ENCODE data around the gene MAN2C1.

- TF ChIP-seq SUZ12 (IDR thresholded peaks at IDR 0.05; ENCODE audit: extremely low read depth, insufficient read depth, insufficient read length) (no peak), ZNF274 (IDR thresholded peaks at IDR 0.05; ENCODE audit: low read depth, low read length) (no peak), YY1 (IDR thresholded peaks at IDR 0.05; ENCODE audit: insufficient read depth, insufficient read length) (no peak)
Observed at GRCh38 chr15:75338661-75339240, 29.7 kb downstream of the MAN2C1 start.
